GM21619 (cell line): ENCODE data around the gene MFAP5.
A peak's percentile ranks its signal among the peaks of the same experiment; 100 is the strongest.
"Not testable (repeated sequence)": the region's sequence is repeated elsewhere in the genome, so short reads cannot be mapped to it uniquely, and the experiment has no call there.

ENCODE experiments used
- ATAC-seq: cut with Tn5 transposase; IDR thresholded peaks from one replicate; pipeline ENCODE4 v1.9.1; 2021; ENCODE audit not compliant: unreplicated experiment

Gene MFAP5

GRCh38 chr12:8676651-8677050 is 14.0 kb upstream of the MFAP5 start:
- no peak for ATAC-seq

- ATAC-seq = peak; percentile 66
Measured at GRCh38 chr12:8675591-8676036, 13.0 kb upstream of the MFAP5 start.

GRCh38 chr12:8672381-8672780 is 9.8 kb upstream of the MFAP5 start:
- ATAC-seq = no peak

GRCh38 chr12:8668441-8668840 is 5.8 kb upstream of the MFAP5 start:
- no peak for ATAC-seq

GRCh38 chr12:8667270-8667669 is 4.6 kb upstream of the MFAP5 start:
- no peak for ATAC-seq

GRCh38 chr12:8665759-8666158 is 3.1 kb upstream of the MFAP5 start:
- ATAC-seq = no peak

- ATAC-seq = no peak
Measured at GRCh38 chr12:8664228-8664913, 1.7 kb upstream of the MFAP5 start.

GRCh38 chr12:8661751-8662150 is 875 bp downstream of the MFAP5 start:
- no peak for ATAC-seq

- no peak for ATAC-seq
Measured at GRCh38 chr12:8661016-8661415, 1.6 kb downstream of the MFAP5 start.

GRCh38 chr12:8658346-8658745 is 4.3 kb downstream of the MFAP5 start:
- ATAC-seq = no peak

- no peak for ATAC-seq
Measured at GRCh38 chr12:8655421-8655820, 7.2 kb downstream of the MFAP5 start.

- peak; percentile 71 for ATAC-seq
Measured at GRCh38 chr12:8648576-8649205, 13.9 kb downstream of the MFAP5 start.

- no peak for ATAC-seq
Measured at GRCh38 chr12:8647968-8648367, 14.7 kb downstream of the MFAP5 start.

- ATAC-seq = peak; percentile 60
Measured at GRCh38 chr12:8644345-8645248, 18.0 kb downstream of the MFAP5 start.

GRCh38 chr12:8642775-8643174 is 19.9 kb downstream of the MFAP5 start:
- ATAC-seq = no peak

- ATAC-seq = no peak
Measured at GRCh38 chr12:8639936-8640335, 22.7 kb downstream of the MFAP5 start.

GRCh38 chr12:8638951-8639350 is 23.7 kb downstream of the MFAP5 start:
- ATAC-seq = no peak

- ATAC-seq = no peak
Measured at GRCh38 chr12:8637666-8638065, 25.0 kb downstream of the MFAP5 start.

- ATAC-seq = no peak
Measured at GRCh38 chr12:8637244-8637643, 25.4 kb downstream of the MFAP5 start.

GRCh38 chr12:8636581-8636980 is 26.0 kb downstream of the MFAP5 start:
- no peak for ATAC-seq

- not testable (repeated sequence) for ATAC-seq
Measured at GRCh38 chr12:8636007-8636346, 26.6 kb downstream of the MFAP5 start.
